Heart left ventricle (tissue), 16 donors: ENCODE results near the gene MAPK12. TPM values are rescaled to one million over a fixed set of nuclear protein-coding genes. Genes with fewer than 3 reads are reported as not detected.

Experiments
- ATAC-seq, 4 donors: fragments of 200-7000 bp; cut with Tn5 transposase; one replicate each; pipeline ENCODE4 v1.9.1; 2020 to 2022; ENCODE audit warnings: moderate library complexity in 4 of 4, mild to moderate bottlenecking in 3 of 4, moderate number of reproducible peaks in 1 of 4
- DNase-seq, 5 donors: peaks; one replicate each; pipeline ENCODE4 v3.0.0-alpha.2; 2020
- H3K27ac ChIP-seq, 12 donors: fragments of 200-600 bp; sonication (generic) in 4 of 12; one replicate each; pipeline versions ENCODE4 v1.5.0 to v1.8.0; 2016 to 2022; ENCODE audit warnings: mild to moderate bottlenecking in 2 of 12
- H3K27me3 ChIP-seq, 9 donors: fragments of 200-600 bp; sonication (generic) in 2 of 9; one replicate each; pipeline versions ENCODE4 v1.5.1 to v1.8.0; 2016 to 2022; ENCODE audit warnings: mild to moderate bottlenecking in 3 of 9
- H3K36me3 ChIP-seq, 9 donors: fragments of 200-600 bp; sonication (generic) in 2 of 9; one replicate each; pipeline versions ENCODE4 v1.5.0 to v1.8.0; 2018 to 2022; ENCODE audit warnings: mild to moderate bottlenecking in 2 of 9
- H3K4me1 ChIP-seq, 12 donors: fragments of 200-600 bp; sonication (generic) in 4 of 12; one replicate each; pipeline versions ENCODE4 v1.5.0 to v1.8.0; 2016 to 2022; ENCODE audit warnings: mild to moderate bottlenecking in 3 of 12
- H3K4me3 ChIP-seq, 12 donors: fragments of 200-600 bp; sonication (generic) in 4 of 12; one replicate each; pipeline versions ENCODE4 v1.5.0 to v1.8.0; 2017 to 2022; ENCODE audit warnings: mild to moderate bottlenecking in 9 of 12, moderate library complexity in 4 of 12
- H3K9me3 ChIP-seq, 12 donors: fragments of 200-600 bp; sonication (generic) in 4 of 12; one replicate each; pipeline versions ENCODE4 v1.5.0 to v1.8.0; 2016 to 2022; ENCODE audit warnings: mild to moderate bottlenecking in 1 of 12
- POLR2A ChIP-seq, 2 donors: fragments of 450-650 bp; IDR thresholded peaks; one replicate each; pipeline ENCODE4 v1.6.1; 2017; ENCODE audit warnings: antibody characterized with exemption in 2 of 2, mild to moderate bottlenecking in 2 of 2, moderate library complexity in 2 of 2
- WGBS, 4 donors: extraction: QIAGEN DNeasy Blood & Tissue Kit in 2 of 4; methylation state at CpG; one replicate each; pipeline versions ENCODE4 v1.1.5 to v1.1.7; 2013 to 2018; 5-methylcytosine and 5-hydroxymethylcytosine counted together
- intact Hi-C, 10 donors: fragments of 100-400 bp; cut with DNase I; formaldehyde crosslinking; loops; one replicate each; pipeline versions ENCODE4 v1.11.1 to v1.14.2; 2022
- polyA plus RNA-seq, 2 donors: library from polyadenylated mRNA; stranded (reverse); fragments of 200-250 nt; gene quantifications; one replicate each; pipeline ENCODE4 v1.2.3, GENCODE V29; 2013
- total RNA-seq, 9 donors: library from RNA; depleted of rRNA in 2 of 9; stranded (reverse); fragments of >200 nt in 2 of 9; fragmentation: NEBNext Ultra II Directional in 3 of 9; extraction: Animal tissue kit (Norgen Biotek cat#: 25700) in 3 of 9; gene quantifications; one replicate each; pipeline versions ENCODE4 v1.1.0 to v1.2.4, GENCODE V29; 2016 to 2023
- TF ChIP-seq, protein P1 (sequence below), 12 donors: fragments of 200-600 bp; sonication (generic) in 4 of 12; IDR thresholded peaks; one replicate each; pipeline versions ENCODE4 v1.5.0 to v1.8.0; 2018 to 2022; ENCODE audit warnings: antibody characterized with exemption in 12 of 12, mild to moderate bottlenecking in 5 of 12
- donor health status: ischemic (EF 13 %, LVEDD 7.1; RV severe dilation, severe dysfunction).
- donor health status: healthy with polysubstance abuse.
- donor health status: DM: no; HTN: yes; CAD: no.
- donor health status: DM: no; HTN: no; CAD: no.
- donor health status: ischemic (EF 25% LVEDD 6.9; RV normal size, moderate dysfunction).
- donor health status: ischemic (EF 25% LVEDD 5.7; RV mildly dilated, moderate dysfunction).
- donor health status: healthy.
- donor health status: DM: yes; HTN: yes; CAD: no.
- donor health status: ischemic (EF 35%, LVEDD 5.7; RV mildly dilated, moderate dysfunction).
- donor health status: nonischemic (EF 11% LVEDD 7.7; RV severe dilation, severe dysfunction).
- donor health status: DM: yes; HTN: yes; CAD: no.
- donor health status: PGD.
- donor health status: ischemic (EF 29% LVEDD 5.4; RV normal size, mild dysfunction).
- donor health status: nonischemic (EF 23%, LVEDD 6.1; RV moderate dilation, normal function).

MAPK12 gene
- total and polyA plus RNA-seq, 11 donors = 11.6 to 18.0 (median 15.5) TPM

DNA sequence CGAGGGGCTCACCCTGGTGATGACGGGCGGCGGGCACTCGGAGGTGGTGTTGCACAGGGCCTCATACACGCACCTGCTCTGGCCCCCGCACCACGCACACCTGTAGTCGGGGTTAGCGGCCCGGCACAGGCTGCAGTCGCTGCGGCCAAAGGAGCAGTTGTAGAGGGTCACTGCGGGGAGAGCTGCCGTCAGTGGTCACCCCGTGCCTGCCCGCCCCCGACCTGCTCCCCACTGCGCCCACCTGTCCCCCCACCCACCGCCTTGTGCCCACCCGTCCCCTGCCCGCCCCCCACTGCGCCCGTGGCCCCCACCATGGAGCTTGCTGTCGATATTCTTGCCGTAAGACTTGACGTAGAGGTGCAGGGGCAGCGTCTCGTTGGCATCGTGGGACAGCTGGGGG, 22.3 kb upstream of the MAPK12 start:
- no peaks in the 10 kb centered on the region for H3K27me3 ChIP-seq
- H3K4me1 ChIP-seq = peaks cover 0 to 15% (median 1%) of the 10 kb centered on the region in 12 donors
- no peak for TF ChIP-seq POLR2A (IDR thresholded peaks at IDR 0.05)
- TF ChIP-seq, protein P1, sequence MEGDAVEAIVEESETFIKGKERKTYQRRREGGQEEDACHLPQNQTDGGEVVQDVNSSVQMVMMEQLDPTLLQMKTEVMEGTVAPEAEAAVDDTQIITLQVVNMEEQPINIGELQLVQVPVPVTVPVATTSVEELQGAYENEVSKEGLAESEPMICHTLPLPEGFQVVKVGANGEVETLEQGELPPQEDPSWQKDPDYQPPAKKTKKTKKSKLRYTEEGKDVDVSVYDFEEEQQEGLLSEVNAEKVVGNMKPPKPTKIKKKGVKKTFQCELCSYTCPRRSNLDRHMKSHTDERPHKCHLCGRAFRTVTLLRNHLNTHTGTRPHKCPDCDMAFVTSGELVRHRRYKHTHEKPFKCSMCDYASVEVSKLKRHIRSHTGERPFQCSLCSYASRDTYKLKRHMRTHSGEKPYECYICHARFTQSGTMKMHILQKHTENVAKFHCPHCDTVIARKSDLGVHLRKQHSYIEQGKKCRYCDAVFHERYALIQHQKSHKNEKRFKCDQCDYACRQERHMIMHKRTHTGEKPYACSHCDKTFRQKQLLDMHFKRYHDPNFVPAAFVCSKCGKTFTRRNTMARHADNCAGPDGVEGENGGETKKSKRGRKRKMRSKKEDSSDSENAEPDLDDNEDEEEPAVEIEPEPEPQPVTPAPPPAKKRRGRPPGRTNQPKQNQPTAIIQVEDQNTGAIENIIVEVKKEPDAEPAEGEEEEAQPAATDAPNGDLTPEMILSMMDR (IDR thresholded peaks at IDR 0.05) = no peak
- intact Hi-C loops = no loop called here
- no peak overlapping the region for H3K4me3 ChIP-seq
- H3K27ac ChIP-seq = no peak overlapping the region
- no peak for ATAC-seq
- no peak for DNase-seq
- 89 to 96% (median 94%) methylated on average over 13 to 30 of the region's 30 CpGs for WGBS, 4 donors
- no peaks in the 10 kb centered on the region for H3K9me3 ChIP-seq
- peaks cover 0 to 95% (median 91%) of the 10 kb centered on the region in 9 donors for H3K36me3 ChIP-seq

DNA sequence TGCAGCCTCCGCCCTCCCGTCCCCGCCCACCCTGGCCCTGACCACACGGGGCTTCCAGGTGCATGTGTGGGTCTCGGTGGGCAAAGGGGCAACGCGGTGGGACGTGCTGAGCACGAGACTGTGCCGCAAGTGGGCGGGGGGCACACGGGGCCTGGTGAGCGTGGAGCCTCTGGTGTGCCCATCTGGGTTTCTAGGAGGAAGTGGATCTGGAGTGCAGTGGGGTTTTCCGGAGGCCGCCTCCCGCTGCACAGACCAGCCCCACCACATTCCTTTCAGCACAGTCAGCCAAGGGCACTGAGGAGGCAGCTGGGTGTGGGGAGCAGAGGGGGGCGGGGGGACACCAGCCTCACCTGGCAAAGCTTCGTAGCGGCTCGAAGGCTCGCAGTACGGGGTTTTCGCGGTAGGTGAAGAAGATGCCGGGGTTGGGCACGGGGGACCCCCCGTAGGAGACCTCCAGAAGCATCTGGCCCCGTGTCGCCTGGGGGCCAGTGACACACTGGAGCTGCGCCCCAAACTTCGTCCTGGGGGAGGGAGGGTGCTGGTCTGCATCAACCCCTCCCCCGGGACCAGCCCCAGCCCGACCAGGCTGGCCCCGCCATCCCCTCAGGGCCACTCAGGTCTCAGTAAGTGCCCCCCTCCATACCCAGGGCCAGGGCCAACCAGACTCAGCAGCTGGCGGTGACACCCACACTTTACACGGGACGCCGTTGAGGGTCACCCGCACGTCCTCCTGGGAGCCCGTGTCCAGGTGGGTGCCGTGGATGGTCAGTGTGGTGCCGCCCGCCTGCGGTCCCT, 21.1 kb upstream of the MAPK12 start:
- 76 to 83% (median 82%) methylated on average over 27 to 45 of the region's 45 CpGs for WGBS, 4 donors
- Histone ChIP-seq H3K4me1 (peaks cover 0 to 15% (median 1%) of the 10 kb centered on the region in 12 donors), H3K9me3 (no peaks in the 10 kb centered on the region), H3K4me3 (no peak overlapping the region), H3K36me3 (peaks cover 0 to 95% (median 91%) of the 10 kb centered on the region in 9 donors), H3K27me3 (no peaks in the 10 kb centered on the region), H3K27ac (peak overlapping the region in 2 of 12 donors; percentile 32 to 41)
- ATAC-seq (peak in 3 of 4 donors; percentile 1 to 41 (median 31)), DNase-seq (no peak)
- intact Hi-C loops = no loop called here
- TF ChIP-seq, protein P1 (IDR thresholded peaks at IDR 0.05) = no peak
- TF ChIP-seq POLR2A (IDR thresholded peaks at IDR 0.05) = no peak

DNA sequence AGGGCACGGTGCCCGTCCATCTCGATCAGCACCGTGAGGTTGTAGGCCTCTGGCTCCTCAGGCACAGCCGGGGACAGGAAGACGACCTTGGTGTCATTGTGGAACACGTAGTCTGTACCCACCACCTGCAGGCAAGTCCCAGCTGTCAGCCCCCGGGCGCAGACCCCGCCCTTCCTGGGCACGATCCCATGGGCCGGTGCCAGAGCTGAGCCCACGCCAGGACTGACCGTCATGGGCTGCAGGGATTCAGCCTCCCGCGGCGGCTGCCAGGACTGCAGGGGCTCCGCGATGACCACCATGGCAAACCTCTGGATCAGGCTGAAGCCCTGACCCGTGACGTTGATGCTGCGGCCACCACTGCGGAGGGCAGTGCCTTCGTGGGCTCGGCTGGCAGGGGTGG, 20.5 kb upstream of the MAPK12 start:
- WGBS, 4 donors = 46 to 65% (median 53%) methylated on average over 2 to 25 of the region's 25 CpGs
- peak overlapping the region in 6 of 12 donors; percentile 19 to 50 (median 38) for H3K27ac ChIP-seq
- DNase-seq = peak in 2 of 5 donors; percentile 66 to 69
- no peaks in the 10 kb centered on the region for H3K9me3 ChIP-seq
- ATAC-seq = peak; percentile 41 to 72 (median 68)
- no peak overlapping the region for H3K4me3 ChIP-seq
- intact Hi-C loops = no loop called here
- H3K27me3 ChIP-seq = no peaks in the 10 kb centered on the region
- H3K4me1 ChIP-seq = peaks cover 0 to 15% (median 1%) of the 10 kb centered on the region in 12 donors
- H3K36me3 ChIP-seq = peaks cover 0 to 95% (median 90%) of the 10 kb centered on the region in 9 donors
- TF ChIP-seq, protein P1 (IDR thresholded peaks at IDR 0.05) = no peak
- no peak for TF ChIP-seq POLR2A (IDR thresholded peaks at IDR 0.05)

- Histone ChIP-seq H3K27me3 (no peaks in the 10 kb centered on the region), H3K4me3 (no peak overlapping the region), H3K4me1 (peaks cover 0 to 15% (median 1%) of the 10 kb centered on the region in 12 donors), H3K9me3 (no peaks in the 10 kb centered on the region), H3K36me3 (peaks cover 0 to 95% (median 90%) of the 10 kb centered on the region in 9 donors), H3K27ac (peak overlapping the region in 6 of 12 donors; percentile 7 to 50 (median 36))
- WGBS, 4 donors = 93 to 98% (median 96%) methylated on average over 8 to 36 of the region's 36 CpGs
- intact Hi-C loops = no loop called here
- DNase-seq (no peak), ATAC-seq (no peak)
- no peak for TF ChIP-seq POLR2A (IDR thresholded peaks at IDR 0.05)
- TF ChIP-seq, protein P1 (IDR thresholded peaks at IDR 0.05) = no peak
Observed at GRCh38 chr22:50281384-50281760, 19.9 kb upstream of the MAPK12 start.
